PC-3 (cell line): ENCODE data around the gene ADAM29. TPM values are rescaled to one million over a fixed set of nuclear protein-coding genes. Genes with fewer than 3 reads are reported as not detected.
"Not testable (repeated sequence)": the region's sequence is repeated elsewhere in the genome, so short reads cannot be mapped to it uniquely, and the experiment has no call there.

Experiments
- ATAC-seq: fragments of 200-7000 bp; cut with Tn5 transposase; 2 replicates; pipeline ENCODE4 v1.9.1; 2020; ENCODE audit warnings: mild to moderate bottlenecking, moderate library complexity
- BruUV-seq: library from RNA; stranded (reverse); fragments of 400-500 nt; replicated peaks from 2 replicates; lab custom pipeline; 2021; lab: Mats Ljungman, UMichigan
- CTCF ChIA-PET: fragments of 300-600 bp; sonication (Branson Sonifier 250); formaldehyde crosslinking; loops from one replicate; lab custom pipeline; 2022; ENCODE audit warnings: antibody characterized with exemption; lab: Charles Lee
- POLR2A ChIA-PET: fragments of 300-600 bp; sonication (Branson Sonifier 250); formaldehyde crosslinking; loops from one replicate; lab custom pipeline; 2022; ENCODE audit warnings: antibody characterized with exemption; ENCODE audit not compliant: unreplicated experiment; lab: Charles Lee
- DNase-seq: peaks from one replicate; pipeline ENCODE4 v3.0.0-alpha.2; 2015
- H2AFZ ChIP-seq: fragments of 300-600 bp; sonication (generic); 2 replicates; pipeline ENCODE4 v1.6.0; 2016; ENCODE audit warnings: antibody characterized with exemption, low read length
- H3F3A ChIP-seq: fragments of 300-600 bp; sonication (generic); one replicate; pipeline ENCODE4 v1.6.0; 2017; ENCODE audit warnings: antibody characterized with exemption, low read length, control low read depth, mild to moderate bottlenecking; ENCODE audit not compliant: unreplicated experiment
- H3K27ac ChIP-seq: fragments of 300-600 bp; sonication (generic); 2 replicates; pipeline ENCODE4 v1.5.1; 2016; ENCODE audit warnings: mild to moderate bottlenecking, low read length
- H3K27me3 ChIP-seq: fragments of 300-600 bp; sonication (generic); 2 replicates; pipeline ENCODE4 v1.6.1; 2016; ENCODE audit warnings: low read length, mixed read lengths
- H3K36me3 ChIP-seq: fragments of 300-600 bp; sonication (generic); 2 replicates; pipeline ENCODE4 v1.6.1; 2016; ENCODE audit warnings: low read depth, mixed run types, low read length, mixed read lengths
- H3K4me1 ChIP-seq: fragments of 300-600 bp; sonication (generic); 2 replicates; pipeline ENCODE4 v1.5.1; 2016; ENCODE audit warnings: low read length; ENCODE audit not compliant: insufficient read depth
- H3K4me2 ChIP-seq: fragments of 300-600 bp; sonication (generic); 2 replicates; pipeline ENCODE4 v1.6.0; 2016; ENCODE audit warnings: low read length
- H3K4me3 ChIP-seq: fragments of 300-600 bp; sonication (generic); 2 replicates; pipeline ENCODE4 v1.5.1; 2016; ENCODE audit warnings: mild to moderate bottlenecking, low read length, mixed read lengths
- H3K79me2 ChIP-seq: fragments of 300-600 bp; sonication (generic); 2 replicates; pipeline ENCODE4 v1.6.1; 2017; ENCODE audit warnings: low read length, mixed read lengths
- H3K9ac ChIP-seq: fragments of 300-600 bp; sonication (generic); 2 replicates; pipeline ENCODE4 v1.6.0; 2016; ENCODE audit warnings: mild to moderate bottlenecking, low read length
- H3K9me2 ChIP-seq: fragments of 300-600 bp; sonication (generic); replicated peaks from 2 replicates; pipeline ENCODE4 v1.6.1; 2016; ENCODE audit warnings: mixed run types, low read length, mixed read lengths
- H3K9me3 ChIP-seq: fragments of 300-600 bp; sonication (generic); 2 replicates; pipeline ENCODE4 v1.6.1; 2016; ENCODE audit warnings: low read length, mixed read lengths
- H4K20me1 ChIP-seq: fragments of 300-600 bp; sonication (generic); 2 replicates; pipeline ENCODE4 v1.6.1; 2016; ENCODE audit warnings: low read length, mixed read lengths
- CTCF ChIP-seq: fragments of 300-600 bp; sonication (generic); conservative IDR thresholded peaks from 2 replicates; pipeline ENCODE4 v1.5.1; 2017; ENCODE audit warnings: antibody characterized with exemption, low read depth, mild to moderate bottlenecking, low read length
- EZH2 ChIP-seq: fragments of 300-600 bp; sonication (generic); IDR thresholded peaks from one replicate; pipeline ENCODE4 v1.6.1; 2017; ENCODE audit warnings: antibody characterized with exemption, mild to moderate bottlenecking, low read length; ENCODE audit not compliant: unreplicated experiment
- EZH2phosphoT487 ChIP-seq: fragments of 300-600 bp; sonication (generic); IDR thresholded peaks from 2 replicates; pipeline ENCODE4 v1.6.1; 2018; ENCODE audit warnings: mild to moderate bottlenecking, antibody characterized with exemption, low read length, borderline replicate concordance
- intact Hi-C: fragments of 100-400 bp; cut with micrococcal nuclease; formaldehyde crosslinking; loops from 2 replicates; pipeline ENCODE4 v1.9.0; 2023
- total RNA-seq: library from RNA; depleted of rRNA; stranded (reverse); fragments of >200 nt; gene quantifications from 2 replicates; pipeline ENCODE4 v1.2.3, GENCODE V29; 2014; rRNA removed

ADAM29 gene
- total RNA-seq, 1 experiment from 2014 or later: not detected

- Histone ChIP-seq H3K9ac (no peak overlapping the region), H3K27ac (no peak overlapping the region), H3K9me2 (no peaks in the 10 kb centered on the region), H3K9me3 (no peaks in the 10 kb centered on the region), H3K4me1 (peaks cover 4% of the 10 kb centered on the region), H4K20me1 (no peaks in the 10 kb centered on the region), H2AFZ (no peak overlapping the region), H3K4me3 (no peak overlapping the region), H3K79me2 (no peaks in the 10 kb centered on the region), H3K4me2 (peak overlapping the region; percentile 20; the same call in 1 of the 2 replicates), H3F3A (no peaks in the 10 kb centered on the region), H3K27me3 (no peaks in the 10 kb centered on the region), H3K36me3 (no peaks in the 10 kb centered on the region)
- CTCF ChIA-PET: interaction anchor here (1.6 kb wide), 1 partner anchor 126 kb away, joined by 3 read pairs; no protein-coding TSS in a partner anchor
- POLR2A ChIA-PET: no interaction called here
- ATAC-seq: peak; percentile 92
- no TSS peak for BruUV-seq
- peak; percentile 76 for DNase-seq
- no peak for TF ChIP-seq EZH2
- no peak for TF ChIP-seq EZH2phosphoT487
- TF ChIP-seq CTCF: no peak
- intact Hi-C loops: loop anchor here (1.0 kb wide), 1 partner anchor 128 kb away; no protein-coding TSS in a partner anchor
These were observed 81.2 kb downstream of the ADAM29 start for GRCh38 chr4:174999407-174999806.

- no TSS peak for BruUV-seq
- Histone ChIP-seq H3K27me3 (no peaks in the 10 kb centered on the region), H3K9ac (no peak overlapping the region), H3K9me2 (no peaks in the 10 kb centered on the region), H3K9me3 (no peaks in the 10 kb centered on the region), H3F3A (no peaks in the 10 kb centered on the region), H2AFZ (no peak overlapping the region), H3K4me2 (no peak overlapping the region), H3K36me3 (no peaks in the 10 kb centered on the region), H4K20me1 (no peaks in the 10 kb centered on the region), H3K27ac (no peak overlapping the region), H3K4me3 (no peak overlapping the region), H3K79me2 (no peaks in the 10 kb centered on the region), H3K4me1 (peaks cover 5% of the 10 kb centered on the region; the same call in 1 of the 2 replicates)
- intact Hi-C loops: no loop called here
- DNase-seq: peak; percentile 64
- ATAC-seq: peak; percentile 35; the same call in 1 of the 2 replicates
- ChIA-PET CTCF (no interaction called here), POLR2A (interaction anchor here (0.7 kb wide), 1 partner anchor 534 kb away, joined by 3 read pairs; no protein-coding TSS in a partner anchor)
- no peak for TF ChIP-seq EZH2phosphoT487
- TF ChIP-seq CTCF: no peak
- TF ChIP-seq EZH2: no peak
These were observed 99.6 kb downstream of the ADAM29 start for GRCh38 chr4:175017751-175018150.

- ATAC-seq, H3K9ac ChIP-seq, H3K36me3 ChIP-seq, H3K27ac ChIP-seq, POLR2A ChIA-PET, H3K4me2 ChIP-seq, CTCF ChIA-PET, intact Hi-C loops, H3F3A ChIP-seq, H2AFZ ChIP-seq, H3K9me2 ChIP-seq, H3K9me3 ChIP-seq, H4K20me1 ChIP-seq, BruUV-seq, H3K4me3 ChIP-seq, H3K27me3 ChIP-seq, H3K79me2 ChIP-seq, H3K4me1 ChIP-seq, DNase-seq: not testable (repeated sequence)
These were observed 101.3 kb downstream of the ADAM29 start for GRCh38 chr4:175019447-175019846.

Other genes starting within 250 kb of the ADAM29 start
- not detected in 2 replicates for gene GLRA3, start 89.1 kb upstream of the ADAM29 start, total RNA-seq